Activated CD4-positive, alpha-beta memory T cell treated with anti-CD3 and anti-CD28 coated beads, Interleukin-2, amount 10 ng/mL, durations not matched to agents 7 days and 5 days (primary cell): Measurements from ENCODE around the gene FASN. TPM values are rescaled to one million over a fixed set of nuclear protein-coding genes. Genes with fewer than 3 reads are reported as not detected.
"Not testable (repeated sequence)": the region's sequence is repeated elsewhere in the genome, so short reads cannot be mapped to it uniquely, and the experiment has no call there.

Source experiments
- CTCF ChIA-PET: fragments of 350-600 bp; sonication (Branson Sonifier 250); formaldehyde crosslinking; loops from one replicate; lab custom pipeline; 2021; ENCODE audit warnings: antibody characterized with exemption, inconsistent platforms; lab: Charles Lee
- POLR2A ChIA-PET: fragments of 350-600 bp; sonication (Branson Sonifier 250); formaldehyde crosslinking; loops from one replicate; lab custom pipeline; 2021; ENCODE audit warnings: antibody characterized with exemption; lab: Charles Lee
- DNase-seq: peaks from one replicate; pipeline ENCODE4 v3.0.0-alpha.2; 2020
- H3K27ac Mint-ChIP-seq: one replicate; pipeline ENCODE4 v1.8.0; 2021; ENCODE audit warnings: mild to moderate bottlenecking, mixed read lengths
- H3K27me3 Mint-ChIP-seq: one replicate; pipeline ENCODE4 v1.8.0; 2021; ENCODE audit warnings: mixed read lengths
- H3K36me3 Mint-ChIP-seq: one replicate; pipeline ENCODE4 v1.8.0; 2021; ENCODE audit warnings: low read depth, mixed read lengths
- H3K4me1 Mint-ChIP-seq: one replicate; pipeline ENCODE4 v1.8.0; 2021; ENCODE audit warnings: mixed read lengths
- H3K4me3 Mint-ChIP-seq: one replicate; pipeline ENCODE4 v1.8.0; 2021; ENCODE audit warnings: mild to moderate bottlenecking, mixed read lengths
- H3K9me3 Mint-ChIP-seq: one replicate; pipeline ENCODE4 v1.8.0; 2021; ENCODE audit warnings: mixed read lengths
- total RNA-seq, 2 experiments: library from RNA; stranded (reverse); gene quantifications; one replicate each; pipeline ENCODE4 v1.2.3, GENCODE V29; 2021

FASN gene
- total RNA-seq, 2 experiments from 2014 or later: 181 to 191 TPM

GRCh38 chr17:82042649-82043048 lies 55.4 kb downstream of the FASN start:
- ChIA-PET CTCF (interaction anchor here (1.1 kb wide), 1 partner anchor 83 kb away, joined by 3 read pairs; no protein-coding TSS in a partner anchor), POLR2A (no interaction called here)

GRCh38 chr17:82041144-82041814 lies 56.8 kb downstream of the FASN start:
- Mint-ChIP-seq H3K4me1 (peaks cover 18% of the 10 kb centered on the region), H3K27me3 (no peaks in the 10 kb centered on the region), H3K4me3 (no peak overlapping the region), H3K9me3 (no peaks in the 10 kb centered on the region), H3K36me3 (no peaks in the 10 kb centered on the region), H3K27ac (no peak overlapping the region)
- POLR2A ChIA-PET: interaction anchor here (0.9 to 5.0 kb wide), 2 partner anchors 9 kb away, joined by 3 to 27 read pairs; partner anchors contain the start of genes GPS1 and RFNG
- CTCF ChIA-PET: no interaction called here
- no peak for DNase-seq

More at GRCh38 chr17:82042649-82043048, 55.4 kb downstream of the FASN start:
- Mint-ChIP-seq H3K36me3 (peaks cover 4% of the 10 kb centered on the region), H3K9me3 (no peaks in the 10 kb centered on the region), H3K4me3 (no peak overlapping the region), H3K27me3 (no peaks in the 10 kb centered on the region), H3K27ac (no peak overlapping the region), H3K4me1 (peaks cover 14% of the 10 kb centered on the region)
- DNase-seq: no peak

GRCh38 chr17:82039695-82040299 lies 58.2 kb downstream of the FASN start:
- Mint-ChIP-seq H3K36me3 (peaks cover 8% of the 10 kb centered on the region), H3K27me3 (no peaks in the 10 kb centered on the region), H3K27ac (no peak overlapping the region), H3K4me1 (peaks cover 26% of the 10 kb centered on the region), H3K4me3 (no peak overlapping the region), H3K9me3 (no peaks in the 10 kb centered on the region)
- ChIA-PET POLR2A (interaction anchor here (1.3 to 5.0 kb wide), 2 partner anchors 10 to 11 kb away, joined by 3 to 27 read pairs; partner anchors contain the start of genes GPS1 and RFNG), CTCF (no interaction called here)
- DNase-seq: no peak

DNA sequence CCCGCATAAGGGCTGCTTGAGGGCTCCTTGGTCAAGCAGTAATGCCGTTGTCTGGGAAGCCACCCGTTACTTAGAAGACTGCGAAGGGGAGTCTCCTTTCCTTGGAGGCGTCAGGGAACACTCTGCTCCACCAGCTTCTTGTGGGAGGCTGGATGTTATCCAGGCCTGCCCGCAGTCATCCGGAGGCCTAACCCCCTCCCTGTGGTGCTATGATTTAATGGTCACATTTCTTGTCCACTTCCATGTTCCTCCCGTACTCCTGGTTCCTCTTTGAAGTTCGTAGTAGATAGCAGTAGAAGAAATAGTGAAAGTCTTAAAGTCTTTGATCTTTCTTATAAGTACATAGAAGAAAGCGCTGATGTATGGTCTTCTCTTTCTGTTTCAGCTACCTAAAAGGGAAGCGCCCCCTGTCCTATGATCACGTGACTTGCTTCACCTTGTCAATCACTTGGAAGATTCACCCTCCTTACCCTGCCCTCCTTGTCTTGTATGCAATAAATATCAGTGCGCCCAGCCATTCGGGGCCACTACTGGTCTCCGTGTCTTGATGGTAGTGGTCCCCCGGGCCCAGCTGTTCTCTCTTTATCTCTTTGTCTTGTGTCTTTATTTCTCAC lies 59.1 kb downstream of the FASN start:
- peaks cover 26% of the 10 kb centered on the region for H3K4me1 Mint-ChIP-seq
- CTCF ChIA-PET, DNase-seq, H3K27me3 Mint-ChIP-seq, H3K4me3 Mint-ChIP-seq, H3K27ac Mint-ChIP-seq, H3K36me3 Mint-ChIP-seq, H3K9me3 Mint-ChIP-seq: not testable (repeated sequence)
- POLR2A ChIA-PET: interaction anchor here (1.2 to 5.3 kb wide), 3 partner anchors 9 to 17 kb away, joined by 3 to 41 read pairs (median 27); partner anchors contain the start of genes CENPX, GPS1, LRRC45 and RFNG

- Mint-ChIP-seq H3K27me3 (no peaks in the 10 kb centered on the region), H3K9me3 (no peaks in the 10 kb centered on the region), H3K36me3 (peaks cover 8% of the 10 kb centered on the region), H3K4me1 (peaks cover 27% of the 10 kb centered on the region), H3K27ac (peak overlapping the region; percentile 94), H3K4me3 (peak overlapping the region; percentile 83)
- no peak for DNase-seq
- POLR2A ChIA-PET: interaction anchor here (0.6 to 5.3 kb wide), 21 partner anchors 8 to 261 kb away, joined by 3 to 41 read pairs (median 4); partner anchors contain the start of genes ARHGDIA, ASPSCR1, CENPX and DUS1L
- CTCF ChIA-PET: interaction anchor here (0.6 to 1.6 kb wide), 37 partner anchors 8 to 481 kb away, joined by 3 to 43 read pairs (median 4); partner anchors contain the start of genes CENPX, FASN, LRRC45 and MAFG
Measured at GRCh38 chr17:82037889-82038195, 60.2 kb downstream of the FASN start.

DNA sequence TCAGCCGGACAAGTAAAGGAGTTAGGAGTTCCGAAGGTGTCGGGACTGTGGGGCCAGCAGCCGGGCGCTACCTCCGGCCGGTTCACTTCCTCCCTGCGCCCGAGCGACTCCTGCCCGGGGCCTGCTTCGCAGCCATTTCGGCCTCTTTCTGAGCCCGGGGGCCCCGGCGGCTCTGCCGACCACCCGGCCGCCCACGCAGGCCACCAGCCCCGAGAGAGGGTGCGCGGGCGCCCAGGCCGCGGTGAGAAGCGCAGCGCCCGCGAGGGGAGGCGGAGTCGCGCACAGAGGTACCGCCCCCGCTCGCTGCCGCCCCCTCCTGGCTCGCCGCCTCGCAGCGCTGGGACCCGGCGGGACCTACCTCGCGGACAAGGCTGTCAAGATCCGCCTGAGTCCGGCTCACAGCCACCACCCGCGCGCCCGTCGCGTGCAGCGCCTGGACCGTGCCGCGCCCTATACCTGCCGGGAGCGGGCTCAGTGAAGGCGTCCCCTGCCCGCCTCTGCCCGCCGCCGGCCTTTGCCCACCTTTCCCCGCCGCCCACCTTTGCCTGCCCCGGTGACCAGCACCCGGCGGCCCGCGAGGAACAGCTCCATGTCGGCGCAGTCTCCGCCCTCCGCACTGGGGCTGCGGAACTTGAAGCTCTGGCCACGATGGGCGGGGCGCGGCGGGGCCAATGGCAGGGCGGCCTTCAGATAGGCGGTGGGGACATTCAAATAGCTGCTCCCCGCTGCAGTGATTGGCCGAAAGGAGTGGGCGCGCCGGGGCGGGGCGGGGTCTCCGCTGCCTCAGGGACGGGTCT lies 60.7 kb downstream of the FASN start, which contains the start of gene DCXR:
Gene DCXR (minus strand): TSS at position 606 of the 797 bp plus-strand sequence. CDS start 15 bp downstream, at position 591.
- Mint-ChIP-seq H3K27me3 (no peaks in the 10 kb centered on the region), H3K27ac (peak within 1 kb of the TSS; percentile 94), H3K4me1 (peaks cover 28% of the 10 kb centered on the region), H3K4me3 (peak within 1 kb of the TSS; percentile 83), H3K36me3 (peaks cover 8% of the 10 kb centered on the region), H3K9me3 (no peaks in the 10 kb centered on the region)
- ChIA-PET POLR2A (interaction anchor here (0.6 to 5.3 kb wide), 22 partner anchors 7 to 261 kb away, joined by 3 to 41 read pairs (median 4); partner anchors contain the start of genes ARHGDIA, ASPSCR1, CENPX and DUS1L), CTCF (interaction anchor here (0.6 to 1.6 kb wide), 37 partner anchors 8 to 482 kb away, joined by 3 to 43 read pairs (median 4); partner anchors contain the start of genes CENPX, FASN, LRRC45 and MAFG)
- peak; percentile 97 for DNase-seq

DNA sequence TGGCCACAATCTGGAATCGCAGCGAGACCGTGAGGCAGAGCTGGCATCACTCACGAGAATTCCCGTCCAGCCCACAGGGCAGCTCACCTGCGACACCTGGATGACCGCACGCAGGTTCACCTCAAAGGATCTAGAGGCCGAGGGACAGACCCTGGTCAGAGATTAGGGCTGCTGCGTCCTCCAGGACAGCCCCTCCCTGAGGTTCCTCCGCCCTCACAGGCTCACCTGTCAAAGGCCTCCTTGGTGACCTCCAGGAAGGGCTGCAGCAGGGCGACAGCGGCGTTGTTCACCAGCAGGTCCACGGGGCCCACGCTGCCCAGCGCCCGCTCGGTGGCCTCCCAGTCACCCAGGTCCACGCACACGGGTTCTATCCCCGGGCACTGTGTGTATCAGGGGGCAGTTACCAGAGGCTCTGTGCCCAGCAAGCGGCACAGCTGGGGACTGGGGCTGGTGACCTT lies 61.4 kb downstream of the FASN start:
- DNase-seq: no peak
- no peaks in the 10 kb centered on the region for H3K9me3 Mint-ChIP-seq
- ChIA-PET POLR2A (interaction anchor here (0.8 to 5.3 kb wide), 5 partner anchors 14 to 166 kb away, joined by 3 to 41 read pairs (median 5); partner anchors contain the start of genes ARHGDIA, ASPSCR1, CENPX and GPS1), CTCF (interaction anchor here (1.3 kb wide), 1 partner anchor 16 kb away, joined by 3 read pairs; no protein-coding TSS in a partner anchor)
- peak overlapping the region; percentile 31 for H3K27ac Mint-ChIP-seq
- H3K4me1 Mint-ChIP-seq: peaks cover 28% of the 10 kb centered on the region
- peaks cover 8% of the 10 kb centered on the region for H3K36me3 Mint-ChIP-seq
- H3K4me3 Mint-ChIP-seq: peak overlapping the region; percentile 83
- H3K27me3 Mint-ChIP-seq: no peaks in the 10 kb centered on the region

- H3K36me3 Mint-ChIP-seq: peaks cover 8% of the 10 kb centered on the region
- no peak for DNase-seq
- peaks cover 28% of the 10 kb centered on the region for H3K4me1 Mint-ChIP-seq
- H3K27me3 Mint-ChIP-seq: no peaks in the 10 kb centered on the region
- POLR2A ChIA-PET: interaction anchor here (0.8 to 5.3 kb wide), 6 partner anchors 14 to 164 kb away, joined by 3 to 41 read pairs (median 6); partner anchors contain the start of genes ASPSCR1, CENPX, GPS1 and LRRC45
- no peaks in the 10 kb centered on the region for H3K9me3 Mint-ChIP-seq
- CTCF ChIA-PET: interaction anchor here (1.3 kb wide), 1 partner anchor 15 kb away, joined by 3 read pairs; no protein-coding TSS in a partner anchor
- no peak overlapping the region for H3K27ac Mint-ChIP-seq
- peak overlapping the region; percentile 83 for H3K4me3 Mint-ChIP-seq
Measured at GRCh38 chr17:82035956-82036633, 61.9 kb downstream of the FASN start.

DNA sequence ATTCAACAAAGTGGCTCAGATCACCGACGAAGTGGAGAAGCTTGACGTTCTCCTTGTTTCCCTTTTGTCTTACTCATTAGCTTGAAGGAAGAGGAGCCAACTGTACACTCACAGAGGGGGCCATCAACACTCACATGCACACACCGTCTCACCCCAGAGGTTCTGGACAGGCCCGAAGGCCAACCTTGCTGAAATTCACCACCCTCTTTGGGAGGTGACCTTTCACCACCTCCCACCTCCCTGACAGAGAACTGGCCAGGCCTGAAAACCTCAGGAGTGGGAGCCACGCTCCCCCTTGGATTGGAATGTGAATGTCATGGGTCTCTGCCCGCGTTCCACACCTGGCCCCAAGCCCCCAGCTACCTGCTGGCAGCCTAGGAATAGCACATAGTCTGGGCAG lies 62.5 kb downstream of the FASN start:
- H3K4me3 Mint-ChIP-seq: peak overlapping the region; percentile 43
- peaks cover 8% of the 10 kb centered on the region for H3K36me3 Mint-ChIP-seq
- peaks cover 27% of the 10 kb centered on the region for H3K4me1 Mint-ChIP-seq
- CTCF ChIA-PET: interaction anchor here (1.3 kb wide), 1 partner anchor 14 kb away, joined by 3 read pairs; no protein-coding TSS in a partner anchor
- H3K27me3 Mint-ChIP-seq: no peaks in the 10 kb centered on the region
- peak overlapping the region; percentile 18 for H3K27ac Mint-ChIP-seq
- no peak for DNase-seq
- POLR2A ChIA-PET: interaction anchor here (0.9 to 5.3 kb wide), 3 partner anchors 14 to 63 kb away, joined by 3 to 41 read pairs (median 6); partner anchors contain the start of genes CENPX and LRRC45
- H3K9me3 Mint-ChIP-seq: no peaks in the 10 kb centered on the region

DNA sequence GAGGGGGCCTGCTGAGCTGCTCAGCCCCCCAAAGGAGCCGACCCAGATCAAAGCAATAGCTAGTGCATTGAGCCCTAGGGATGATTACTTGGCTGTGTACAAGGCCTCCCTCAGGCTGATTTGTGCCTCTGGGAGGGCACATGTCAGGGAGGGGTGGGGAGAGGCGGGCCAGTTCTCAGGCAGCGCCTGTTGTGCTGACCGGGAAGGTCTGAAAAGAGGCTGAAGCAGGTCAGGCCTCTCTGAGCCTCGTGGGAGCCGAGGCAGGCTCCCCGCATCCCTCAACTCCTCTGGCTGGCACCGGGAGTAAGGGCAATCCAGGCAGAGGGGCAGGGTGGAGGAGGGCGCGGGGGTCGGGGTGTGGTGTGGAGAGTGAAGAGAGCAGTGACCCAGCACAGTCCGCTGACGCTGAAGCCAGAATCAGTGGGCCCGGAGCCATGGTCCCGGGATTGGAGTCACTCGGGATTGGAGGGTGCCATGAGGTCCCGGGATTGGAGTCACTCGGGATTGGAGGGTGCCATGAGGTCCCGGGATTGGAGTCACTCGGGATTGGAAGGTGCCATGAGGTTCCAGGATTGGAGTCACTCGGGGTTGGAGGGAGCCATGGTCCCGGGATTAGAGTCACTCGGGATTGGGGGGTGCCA lies 63.5 kb downstream of the FASN start:
- ChIA-PET CTCF (no interaction called here), POLR2A (interaction anchor here (1.5 to 5.3 kb wide), 2 partner anchors 13 to 64 kb away, joined by 6 to 41 read pairs; partner anchors contain the start of genes CENPX and LRRC45)
- Mint-ChIP-seq H3K9me3 (no peaks in the 10 kb centered on the region), H3K36me3 (peaks cover 10% of the 10 kb centered on the region), H3K27ac (no peak overlapping the region), H3K4me1 (peaks cover 34% of the 10 kb centered on the region), H3K4me3 (no peak overlapping the region), H3K27me3 (no peaks in the 10 kb centered on the region)
- DNase-seq: no peak
